DMS153 treated with DMSO at 0.1 percent for 48 hours (cell line): Measurements from ENCODE around the gene PRDM16.

Experiments used
- DNase-seq: peaks from one replicate; lab custom pipeline; 2025; ENCODE audit not compliant: unreplicated experiment; lab: John Stamatoyannopoulos, UW

Gene PRDM16

DNA sequence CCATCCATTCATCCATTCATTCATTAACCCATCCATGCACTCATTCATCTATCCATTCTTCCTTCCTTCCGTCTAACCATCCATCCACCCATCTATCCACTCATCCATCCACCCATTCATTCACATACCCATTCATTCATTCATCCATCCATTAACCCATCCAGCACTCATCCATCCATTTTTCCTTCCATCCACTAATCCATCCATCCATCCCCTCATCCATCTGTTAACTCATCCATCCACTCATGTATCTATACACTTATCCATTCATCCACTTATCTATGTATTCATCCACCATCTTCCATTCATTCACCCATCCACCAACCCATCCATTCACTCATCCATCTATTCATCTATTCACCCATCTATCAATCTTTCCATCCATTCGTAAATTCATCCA lies 107.8 kb downstream of the PRDM16 start:
- DNase-seq, result no peak

DNA sequence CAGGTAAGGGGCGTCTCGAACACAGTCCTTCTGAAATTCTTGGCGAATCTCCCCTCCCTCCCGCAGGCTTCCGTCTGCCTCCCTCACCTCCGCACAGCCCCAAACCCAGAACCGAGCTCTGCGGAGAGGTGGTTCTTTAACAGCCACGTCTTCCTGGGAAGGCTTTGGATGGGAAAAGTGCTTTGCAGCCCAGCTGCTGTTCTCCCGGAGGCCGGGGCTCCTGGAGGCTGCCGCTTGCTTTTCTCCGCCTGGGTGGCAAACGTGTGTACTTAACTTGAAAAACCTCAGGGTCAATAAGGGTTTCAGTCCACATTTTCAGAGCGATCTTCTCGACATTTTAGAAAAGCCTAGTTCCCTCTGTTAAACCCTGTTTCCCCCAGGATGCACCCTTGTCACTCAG lies 109.3 kb downstream of the PRDM16 start:
- DNase-seq, result no peak

DNA sequence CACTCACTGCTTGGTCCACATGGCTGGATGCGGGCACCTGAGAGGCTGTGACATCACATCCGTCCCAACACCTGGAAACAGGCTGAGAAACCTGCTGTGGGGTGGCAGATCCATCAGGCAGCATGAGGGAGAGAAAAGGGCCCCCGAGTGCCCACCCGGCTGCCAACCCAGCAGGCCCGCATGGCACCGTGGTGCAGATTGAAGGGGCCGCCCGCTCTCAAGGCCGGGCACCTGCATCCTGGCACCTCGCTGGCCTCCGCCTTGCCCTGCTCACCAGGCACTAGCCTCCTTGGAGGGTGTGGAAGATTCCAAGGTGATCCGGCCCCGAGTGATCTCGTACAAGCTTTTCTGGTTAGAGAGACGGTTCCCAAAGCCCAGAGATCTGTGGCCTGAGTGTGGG lies 110.5 kb downstream of the PRDM16 start:
- no peak for DNase-seq

DNA sequence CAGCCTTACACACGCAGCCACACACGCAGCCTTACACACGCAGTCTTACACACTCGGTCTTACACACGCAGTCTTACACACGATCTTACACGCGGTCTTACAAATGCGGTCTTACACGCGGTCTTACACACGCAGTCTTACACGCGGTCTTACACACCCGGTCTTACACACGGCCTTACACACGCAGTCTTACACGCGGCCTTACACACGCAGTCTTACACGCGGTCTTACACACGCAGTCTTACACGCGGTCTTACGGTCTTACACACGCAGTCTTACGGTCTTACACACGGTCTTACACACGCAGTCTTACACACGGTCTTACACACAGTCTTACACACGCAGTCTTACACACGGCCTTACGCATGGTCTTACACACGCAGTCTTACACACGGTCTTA lies 111.9 kb downstream of the PRDM16 start:
- DNase-seq, result no peak

DNA sequence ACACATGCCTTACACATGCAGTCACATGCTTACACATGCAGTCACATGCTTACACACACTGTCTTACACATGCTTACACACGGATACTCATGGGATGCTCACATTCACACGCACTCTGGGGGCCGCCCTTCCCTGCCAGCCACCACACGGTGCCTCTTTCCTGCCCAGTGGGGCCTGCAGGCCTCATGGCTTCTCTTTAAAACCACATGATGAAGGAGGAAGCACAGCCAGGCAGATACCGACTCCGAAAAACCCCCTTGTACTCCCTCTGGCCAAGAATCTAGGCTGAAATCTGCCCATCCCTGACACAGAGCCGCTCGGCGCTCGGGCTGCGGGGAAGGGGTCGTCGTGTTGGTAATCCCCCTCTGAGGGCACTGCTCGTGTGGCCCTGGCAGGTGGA lies 113.0 kb downstream of the PRDM16 start:
- no peak for DNase-seq

DNA sequence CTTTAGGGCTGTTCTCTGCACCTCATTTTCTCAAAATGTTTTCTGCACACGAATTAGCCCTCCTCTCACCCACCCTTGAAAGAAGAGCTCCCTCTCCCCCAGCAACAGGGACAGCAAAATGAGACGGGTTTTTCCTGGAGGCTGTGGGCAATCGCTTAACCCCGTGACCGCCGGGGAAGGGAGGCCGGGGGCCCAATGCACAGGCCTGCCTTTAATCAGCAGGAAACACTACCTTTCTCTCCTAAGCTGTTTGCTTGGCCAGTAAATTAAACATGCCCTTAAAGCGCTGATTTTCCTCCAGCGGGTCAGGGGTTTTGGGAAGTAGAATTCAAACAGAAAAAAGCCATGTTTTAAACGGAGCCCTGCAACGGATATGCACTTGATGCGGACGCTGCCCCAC lies 114.4 kb downstream of the PRDM16 start:
- DNase-seq, result no peak

DNA sequence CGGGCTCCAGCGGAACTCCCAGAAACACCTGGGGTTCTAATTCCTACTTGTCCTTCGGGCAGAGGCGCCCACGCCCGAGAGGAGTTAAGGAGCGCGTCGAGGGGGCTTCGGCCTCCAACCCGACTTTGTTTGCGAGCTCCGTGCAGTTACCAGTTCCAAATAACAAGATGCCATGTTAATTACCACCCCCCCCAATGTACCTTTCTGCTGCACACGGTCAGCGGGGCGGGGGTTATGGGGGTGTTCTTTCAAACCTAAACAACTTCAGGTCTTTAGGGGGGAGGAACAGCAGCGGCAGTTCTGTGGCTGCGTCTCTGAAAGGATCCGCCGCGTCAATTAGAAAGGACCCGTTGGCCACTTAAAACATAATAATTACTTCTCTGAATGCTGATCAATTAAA lies 114.8 kb downstream of the PRDM16 start:
- no peak for DNase-seq

DNA sequence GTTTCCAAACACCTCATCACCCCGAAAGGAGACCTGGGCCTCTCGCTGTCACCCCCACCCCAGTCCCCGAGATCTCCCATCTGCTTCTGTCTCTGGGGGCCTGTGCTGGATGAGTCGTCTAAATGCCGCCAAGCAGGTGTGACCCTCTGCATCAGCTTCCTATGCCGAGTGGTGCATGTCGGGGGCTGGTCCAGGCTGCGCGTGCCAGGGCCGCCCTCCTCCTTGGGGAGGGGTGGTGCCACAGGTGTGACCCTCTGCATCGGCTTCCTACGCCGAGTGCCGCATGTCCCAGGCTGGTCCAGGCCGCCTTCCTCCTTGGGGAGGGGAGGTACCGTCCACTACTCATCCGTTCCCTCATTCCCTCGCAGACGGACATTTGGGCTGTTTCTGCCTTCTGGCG lies 115.7 kb downstream of the PRDM16 start:
- no peak for DNase-seq

DNA sequence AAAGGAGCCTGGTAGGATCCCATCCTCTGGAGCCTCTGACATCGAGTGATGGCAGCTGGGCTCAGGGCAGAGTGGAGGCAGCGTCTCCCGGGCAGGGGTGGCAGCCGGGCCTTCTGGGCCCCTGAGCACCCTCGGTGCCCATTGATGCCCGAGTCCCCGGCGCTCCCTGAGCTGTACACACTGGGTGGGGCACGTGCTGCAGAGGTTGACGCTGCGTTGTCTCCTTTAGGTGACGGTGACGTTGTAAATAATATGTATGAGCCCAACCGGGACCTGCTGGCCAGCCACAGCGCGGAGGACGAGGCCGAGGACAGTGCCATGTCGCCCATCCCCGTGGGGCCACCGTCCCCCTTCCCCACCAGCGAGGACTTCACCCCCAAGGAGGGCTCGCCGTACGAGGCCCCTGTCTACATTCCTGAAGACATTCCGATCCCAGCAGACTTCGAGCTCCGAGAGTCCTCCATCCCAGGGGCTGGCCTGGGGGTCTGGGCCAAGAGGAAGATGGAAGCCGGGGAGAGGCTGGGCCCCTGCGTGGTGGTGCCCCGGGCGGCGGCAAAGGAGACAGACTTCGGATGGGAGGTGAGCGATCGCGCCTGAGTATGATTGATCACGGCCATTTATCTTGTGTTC lies 117.0 kb downstream of the PRDM16 start:
- no peak for DNase-seq

DNA sequence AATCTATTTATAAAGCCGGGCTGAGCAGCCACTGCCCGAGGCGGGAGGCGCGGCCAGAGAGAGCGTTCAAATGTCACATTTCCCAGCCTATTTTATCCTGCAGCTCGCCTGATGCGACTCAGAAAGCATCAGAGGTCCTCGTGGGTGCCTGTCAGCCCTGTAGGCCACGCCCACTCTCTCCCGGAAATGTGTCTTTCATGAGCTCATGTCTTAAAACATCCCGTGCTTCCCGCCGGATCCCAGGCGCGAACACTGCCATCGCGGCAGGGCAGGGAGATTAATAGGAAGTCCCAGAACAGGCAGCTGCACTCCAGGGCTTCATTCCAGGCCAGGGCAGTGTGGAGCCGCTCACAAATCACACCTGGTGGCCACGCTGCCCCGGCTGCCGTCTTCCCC lies 117.5 kb downstream of the PRDM16 start:
- peak; percentile 81 for DNase-seq

DNA sequence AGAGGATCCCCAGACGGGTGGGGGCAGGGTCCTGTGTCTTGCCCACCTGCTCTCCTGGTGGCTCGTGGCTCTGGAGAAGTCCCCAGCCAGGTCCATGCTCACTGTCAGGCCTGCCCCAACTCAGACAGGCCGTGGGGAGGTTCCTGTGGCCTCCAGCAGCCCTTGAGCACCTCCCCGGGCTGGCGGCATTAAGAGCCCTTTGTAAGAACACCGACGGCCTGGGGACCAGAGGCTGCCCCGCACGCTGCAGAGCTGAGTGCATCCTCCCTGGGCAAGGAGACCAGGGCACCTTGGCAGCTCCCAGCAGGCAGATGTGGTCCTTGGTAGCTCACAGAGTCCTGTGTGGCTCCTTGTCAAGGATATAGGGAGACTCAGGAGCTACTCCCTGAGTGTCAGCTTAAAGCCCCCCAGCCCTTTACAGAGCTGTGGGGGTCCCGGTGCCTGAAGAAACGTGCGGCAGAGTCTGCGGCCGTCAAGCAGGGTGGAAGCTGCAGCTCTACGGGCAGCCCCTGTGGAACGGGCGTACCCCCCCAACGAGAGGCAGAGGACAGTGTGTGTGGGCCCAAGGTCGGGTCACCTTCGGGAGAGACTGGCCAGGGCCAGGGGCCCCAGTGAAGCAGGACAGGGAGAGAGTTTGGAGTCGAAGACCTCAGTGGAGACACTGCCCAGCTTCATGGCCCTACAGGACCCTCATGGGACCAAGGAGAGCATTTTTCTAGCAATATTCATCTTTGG lies 118.6 kb downstream of the PRDM16 start:
- DNase-seq, result no peak

DNA sequence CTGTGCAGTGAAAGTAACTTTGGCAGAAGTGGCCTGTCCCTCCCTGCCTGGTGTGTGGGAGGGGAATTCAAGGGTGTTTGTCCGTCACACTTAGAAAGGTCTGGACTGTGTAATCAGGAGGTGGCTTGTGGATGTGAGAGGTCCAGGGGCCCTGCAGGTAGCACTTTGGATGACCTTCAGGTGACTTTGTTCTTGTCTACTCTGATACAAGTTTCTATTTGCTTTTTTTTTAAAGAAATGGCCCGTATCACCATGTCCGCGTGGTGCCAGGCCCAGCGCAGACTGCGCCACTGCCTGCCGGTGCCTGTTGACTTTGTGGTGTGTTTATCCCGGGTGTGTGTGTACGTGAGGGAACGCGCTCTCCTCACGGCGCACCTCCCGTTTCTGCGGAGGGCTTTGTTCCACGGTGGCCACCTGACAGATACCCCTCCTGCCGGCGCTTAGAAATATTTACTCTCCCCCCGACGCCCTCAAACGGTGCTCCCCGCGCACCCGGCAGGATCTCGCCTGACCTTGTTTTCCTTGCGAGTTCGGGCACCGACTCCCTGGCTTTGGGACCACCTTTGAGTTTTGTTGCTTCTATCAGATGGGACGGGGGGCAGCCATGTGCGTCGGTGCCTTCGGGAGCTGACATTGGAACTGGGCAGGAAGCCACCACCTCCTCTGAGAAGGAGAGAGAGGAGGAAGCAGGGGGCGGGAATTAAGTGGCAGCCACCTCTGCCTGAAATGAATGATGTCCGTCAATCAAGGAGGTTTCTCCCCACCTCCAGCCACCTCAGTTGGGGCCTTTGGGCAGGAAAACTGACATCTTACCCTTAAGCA lies 119.4 kb downstream of the PRDM16 start:
- peak; percentile 61 for DNase-seq

DNA sequence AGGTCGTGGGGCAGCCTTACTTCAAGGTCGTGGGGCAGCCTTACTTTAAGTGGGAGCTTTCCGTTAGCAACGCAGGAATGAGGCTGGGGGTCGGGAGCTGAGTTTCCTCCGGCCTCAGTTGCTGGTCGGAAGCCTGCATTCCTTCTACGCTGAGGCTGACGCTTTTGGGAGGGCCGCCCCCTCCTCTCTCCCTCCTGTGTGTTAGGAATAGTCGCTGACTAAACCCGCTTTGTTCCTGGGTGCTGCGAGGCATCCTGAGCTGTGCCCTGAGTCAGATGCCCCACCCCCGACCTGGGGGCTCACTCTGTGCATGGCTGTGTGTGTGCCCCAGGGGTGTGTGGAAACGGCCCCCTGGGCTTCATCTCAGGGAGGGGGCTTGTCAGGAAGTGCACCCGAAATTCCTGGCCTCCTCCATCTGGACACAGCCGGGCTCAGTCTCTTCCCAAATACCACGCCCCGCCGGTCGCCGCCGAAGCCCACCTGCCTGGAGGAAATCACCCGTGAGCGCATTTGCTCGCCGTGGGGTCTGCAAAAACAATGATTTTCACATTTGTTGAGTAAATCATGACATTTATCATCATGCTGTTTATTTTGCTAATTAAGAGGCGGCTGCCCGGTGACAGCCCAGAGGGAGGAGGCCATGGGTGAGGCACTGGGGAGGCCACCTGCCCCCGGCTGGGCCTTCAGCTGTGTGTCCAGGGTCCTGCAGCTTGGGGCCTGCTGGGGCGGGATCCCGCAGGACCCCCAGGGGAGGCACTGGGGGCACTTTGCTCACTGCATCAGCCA lies 121.4 kb downstream of the PRDM16 start:
- no peak for DNase-seq

DNA sequence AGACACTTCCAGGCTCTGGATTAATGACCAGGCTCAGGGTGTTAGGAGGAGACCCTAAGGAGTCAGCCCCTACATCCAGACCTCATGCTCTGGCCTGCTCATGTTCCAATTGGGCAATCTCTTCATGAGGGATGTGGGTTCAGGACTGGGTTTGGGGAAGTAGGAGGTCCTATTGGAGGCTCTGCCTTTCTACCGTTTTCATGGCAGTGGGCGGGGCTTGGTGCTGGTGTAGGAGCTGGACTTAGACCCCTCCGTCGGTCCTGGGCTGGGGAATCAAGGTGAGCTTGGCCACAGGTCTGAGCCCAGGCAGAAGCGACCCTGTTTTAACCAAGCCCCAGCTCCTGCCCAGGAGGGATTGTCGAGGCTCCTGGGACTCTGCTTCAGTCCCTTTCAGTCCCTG lies 123.4 kb downstream of the PRDM16 start:
- DNase-seq, result no peak

DNA sequence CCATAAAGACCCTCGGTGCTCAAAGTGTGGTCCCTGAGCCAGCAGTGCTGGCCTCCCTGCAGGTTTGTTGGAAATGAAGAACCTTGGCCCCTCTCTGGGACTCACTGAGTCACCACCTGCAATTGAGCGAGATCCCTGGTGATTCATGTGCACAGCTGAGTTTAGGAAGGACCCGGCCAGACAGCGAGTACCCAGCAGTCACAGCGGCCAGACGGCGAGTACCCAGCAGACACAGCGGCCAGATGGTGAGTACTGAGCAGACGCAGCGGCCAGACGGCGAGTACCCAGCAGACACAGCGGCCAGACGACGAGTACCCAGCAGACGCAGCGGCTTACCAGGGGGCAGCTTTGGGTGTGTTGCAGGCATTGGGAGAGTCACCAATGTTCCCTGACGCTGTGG lies 123.8 kb downstream of the PRDM16 start:
- DNase-seq, result no peak

DNA sequence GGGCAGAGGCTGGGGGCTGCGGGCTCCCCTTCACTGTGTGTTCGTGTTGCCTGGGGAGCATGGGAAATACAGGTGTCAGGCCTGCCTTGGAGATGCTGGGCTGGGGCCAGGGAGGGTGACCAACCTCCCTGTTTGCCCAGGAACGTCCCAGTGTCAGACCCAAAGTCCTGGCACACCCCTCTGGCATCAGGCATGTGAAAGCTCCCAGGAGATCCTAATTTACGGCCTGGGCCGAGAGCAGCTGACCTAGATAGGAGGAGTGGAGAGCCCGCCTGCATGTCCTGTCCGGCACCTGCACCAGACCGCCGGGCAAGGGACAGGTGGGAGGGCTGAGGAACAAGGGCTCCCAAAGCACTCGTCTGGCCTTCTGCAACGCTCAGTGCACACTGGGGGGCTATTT lies 124.8 kb downstream of the PRDM16 start:
- DNase-seq, result no peak

DNA sequence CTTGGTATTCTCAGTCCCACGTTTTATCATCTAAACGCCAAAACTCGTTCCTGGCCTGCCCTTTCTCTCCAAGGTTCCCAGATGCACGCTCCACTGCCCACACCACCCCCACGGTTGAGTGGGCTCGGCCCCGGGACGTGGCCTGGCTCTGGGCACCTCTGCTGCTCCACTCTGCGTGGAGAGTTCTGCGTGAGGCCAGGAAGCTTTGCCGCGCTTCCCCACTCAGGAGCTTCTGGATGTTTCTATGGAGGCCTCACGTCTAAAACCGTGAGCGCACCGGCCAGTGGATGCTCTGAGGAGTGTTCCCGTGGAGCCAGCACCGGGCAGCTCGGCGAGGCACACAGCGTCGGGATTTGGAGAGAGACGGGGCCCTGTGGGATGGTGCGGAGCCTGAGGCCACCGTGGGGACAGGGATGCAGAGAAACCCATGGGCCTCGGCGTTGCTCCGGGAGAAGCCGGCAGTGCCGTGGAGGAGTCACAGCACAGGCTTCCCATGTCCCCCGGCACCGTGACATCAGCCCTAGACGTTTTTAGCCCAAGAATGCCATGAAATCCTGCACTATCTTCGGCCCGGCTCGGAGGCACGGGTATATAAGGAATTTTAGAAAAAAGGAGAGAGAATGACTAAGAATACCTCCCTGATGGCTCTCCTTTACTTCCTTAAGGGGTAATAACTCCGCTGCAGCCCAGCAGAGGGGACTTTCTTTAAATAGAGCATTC lies 125.9 kb downstream of the PRDM16 start:
- no peak for DNase-seq

DNA sequence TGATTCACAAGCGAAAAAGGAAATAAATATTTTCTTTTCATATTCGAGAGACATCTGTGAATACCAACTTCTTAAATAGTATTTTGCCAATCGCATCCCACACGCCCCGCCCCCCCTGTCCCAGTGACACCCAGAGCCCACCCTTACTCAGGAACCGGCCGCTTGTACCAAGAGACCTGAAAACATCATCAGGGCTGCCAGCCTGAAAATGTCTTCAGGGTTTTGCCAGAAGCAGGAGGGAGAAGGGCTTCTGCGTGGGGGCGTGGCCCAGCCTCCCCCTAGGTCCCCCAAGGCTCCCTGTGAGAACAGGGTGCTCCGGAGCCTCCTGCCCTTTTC lies 126.4 kb downstream of the PRDM16 start:
- no peak for DNase-seq

DNA sequence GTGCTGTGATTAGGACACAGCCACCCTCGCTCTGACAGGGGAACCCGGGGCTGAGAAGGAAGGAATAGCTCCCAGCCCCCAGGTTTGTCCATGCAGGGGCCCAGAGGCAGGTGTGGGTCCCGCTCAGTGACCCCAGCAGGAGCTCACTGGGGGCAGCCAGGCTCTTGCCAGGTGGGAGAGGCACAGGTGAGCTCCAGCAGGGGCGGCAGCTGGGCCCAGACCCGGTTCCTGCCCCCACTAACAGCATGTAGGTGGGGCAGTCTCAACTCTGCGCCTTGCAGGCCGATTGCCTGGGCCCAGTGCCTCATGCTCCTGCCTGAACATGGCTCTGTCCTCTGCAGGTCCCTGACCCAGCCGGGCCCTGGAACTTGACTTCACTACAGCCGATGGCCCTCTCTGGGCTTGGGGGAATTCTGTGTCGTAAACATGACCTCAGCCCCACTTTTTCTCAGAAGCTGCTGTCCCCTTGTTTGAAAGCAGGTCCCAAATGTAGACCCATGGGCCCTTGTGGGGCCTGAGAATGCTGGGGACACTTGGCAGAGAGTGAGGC lies 127.0 kb downstream of the PRDM16 start:
- no peak for DNase-seq

DNA sequence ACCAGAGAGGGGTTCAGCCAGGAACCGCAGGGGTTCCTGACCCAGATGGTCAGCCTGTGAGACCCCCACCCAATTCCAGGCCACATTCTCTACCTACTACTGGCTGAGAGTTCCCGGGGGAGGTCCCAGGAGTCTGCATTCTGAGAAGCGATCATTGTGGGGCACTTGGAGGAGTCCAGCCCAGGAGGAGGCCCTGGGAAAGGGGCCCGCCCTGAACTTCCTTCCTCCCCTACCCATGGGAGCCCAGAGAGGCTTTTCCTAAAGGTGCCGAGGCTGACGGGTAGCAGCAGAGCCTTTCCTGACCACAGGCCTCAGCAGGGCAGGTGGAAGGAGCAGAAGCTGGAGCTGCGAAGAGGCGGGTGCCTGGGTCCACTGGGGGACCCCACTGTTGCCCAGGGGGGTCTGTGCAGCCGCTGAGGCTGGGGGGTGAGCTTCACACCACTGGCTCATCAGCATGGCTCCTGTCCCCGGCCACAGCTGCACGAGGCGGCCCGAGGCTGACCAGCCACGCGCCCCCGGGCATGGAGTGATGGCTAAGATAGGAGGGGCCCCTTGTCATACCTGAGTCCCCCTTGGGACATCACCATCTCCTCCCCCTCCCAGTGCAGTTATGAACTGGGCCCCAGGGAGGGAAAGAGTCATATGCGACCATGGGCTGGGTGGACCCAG lies 127.7 kb downstream of the PRDM16 start:
- no peak for DNase-seq
